Endothelial cell of umbilical vein (primary cell): Measurements from ENCODE around the gene MCM3AP. TPM values are rescaled to one million over a fixed set of nuclear protein-coding genes. Genes with fewer than 3 reads are reported as not detected.

Source experiments
- BruUV-seq: library from RNA; stranded (reverse); fragments of 400-500 nt; replicated peaks from 2 replicates; lab custom pipeline; 2021; lab: Mats Ljungman, UMichigan
- CTCF ChIA-PET: fragments of 300-600, 350-600 bp; sonication (Branson Sonifier 250); formaldehyde crosslinking; loops from one replicate; lab custom pipeline; 2021; ENCODE audit warnings: antibody characterized with exemption, inconsistent platforms; lab: Charles Lee
- POLR2A ChIA-PET: fragments of 300-600, 350-600 bp; sonication (Branson Sonifier 250); formaldehyde crosslinking; loops from one replicate; lab custom pipeline; 2021; ENCODE audit warnings: antibody characterized with exemption, inconsistent platforms; lab: Charles Lee
- DNase-seq: peaks from one replicate; pipeline ENCODE4 v3.0.0-alpha.2; 2011; ENCODE audit warnings: low read depth, low spot score
- FAIRE-seq: peaks from 2 replicates; lab custom pipeline; 2011; peaks lifted over from hg19 to GRCh38; lab: Jason Lieb, UNC
- H2AFZ ChIP-seq: 2 replicates; pipeline ENCODE4 v1.6.0; 2012; ENCODE audit warnings: low read depth, low read length, control low read depth, inconsistent platforms
- H3K27ac ChIP-seq: 2 replicates; pipeline ENCODE4 v1.5.1; 2011; ENCODE audit warnings: low read depth, mild to moderate bottlenecking, control low read depth, low read length, moderate library complexity; ENCODE audit not compliant: insufficient read depth
- H3K27me3 ChIP-seq, 2 experiments: 2 replicates each; pipeline versions ENCODE4 v1.6.0 to v1.6.1; 2011; ENCODE audit warnings: low read length in 2 of 2, mixed read lengths in 1 of 2; ENCODE audit not compliant: control insufficient read depth in 2 of 2, insufficient read depth in 2 of 2
- H3K36me3 ChIP-seq, 2 experiments: 2 replicates in 1 of 2; 3 replicates in 1 of 2; pipeline ENCODE4 v1.5.1; 2011; ENCODE audit warnings: low read length in 2 of 2, mild to moderate bottlenecking in 1 of 2, moderate library complexity in 1 of 2; ENCODE audit not compliant: control insufficient read depth in 2 of 2, insufficient read depth in 2 of 2; ENCODE audit errors: extremely low read depth in 1 of 2
- H3K4me1 ChIP-seq: 3 replicates; pipeline ENCODE4 v1.5.1; 2011; ENCODE audit warnings: mild to moderate bottlenecking, low read length; ENCODE audit not compliant: control insufficient read depth, insufficient read depth; ENCODE audit errors: extremely low read depth
- H3K4me2 ChIP-seq: 2 replicates; pipeline ENCODE4 v1.6.1; 2011; ENCODE audit warnings: low read length, control low read depth, mixed read lengths; ENCODE audit not compliant: insufficient read depth
- H3K4me3 ChIP-seq, 3 experiments: fragments of 200-600 bp in 1 of 3; sonication (generic), shearing (Covaris generic) in 1 of 3; replicated peaks in 1 of 3; 2 replicates each; pipeline ENCODE4 v1.5.1; 2011 to 2016; ENCODE audit warnings: control low read depth in 3 of 3, low read length in 3 of 3, mild to moderate bottlenecking in 2 of 3, inconsistent platforms in 1 of 3, low read depth in 1 of 3, moderate library complexity in 1 of 3; ENCODE audit not compliant: insufficient read depth in 1 of 3
- H3K79me2 ChIP-seq: 2 replicates; pipeline ENCODE4 v1.6.0; 2012; ENCODE audit warnings: low read length, inconsistent platforms; ENCODE audit not compliant: control insufficient read depth, insufficient read depth
- H3K9ac ChIP-seq: replicated peaks from 2 replicates; pipeline ENCODE3; 2011; ENCODE audit warnings: low read length, control low read depth; ENCODE audit not compliant: insufficient read depth; ENCODE audit errors: extremely low read depth
- H3K9me1 ChIP-seq: replicated peaks from 3 replicates; pipeline ENCODE4 v1.6.0; 2011; ENCODE audit warnings: mild to moderate bottlenecking, low read length; ENCODE audit not compliant: control insufficient read depth, insufficient read depth; ENCODE audit errors: extremely low read depth
- H3K9me3 ChIP-seq: replicated peaks from 2 replicates; pipeline ENCODE4 v1.5.1; 2012; ENCODE audit warnings: low read length, inconsistent platforms; ENCODE audit not compliant: control insufficient read depth, insufficient read depth
- H4K20me1 ChIP-seq: replicated peaks from 2 replicates; pipeline ENCODE3; 2011; ENCODE audit warnings: mild to moderate bottlenecking, low read length; ENCODE audit not compliant: control insufficient read depth, insufficient read depth; ENCODE audit errors: extremely low read depth
- EZH2 ChIP-seq: IDR thresholded peaks from 2 replicates; pipeline ENCODE4 v1.6.1; 2012; ENCODE audit warnings: borderline replicate concordance, low read depth, mild to moderate bottlenecking, moderate library complexity, low read length, inconsistent platforms; ENCODE audit not compliant: severe bottlenecking
- FOS ChIP-seq: IDR thresholded peaks from 2 replicates; pipeline ENCODE4 v1.6.1; 2011; ENCODE audit warnings: mild to moderate bottlenecking, low read length, moderate library complexity, borderline replicate concordance; ENCODE audit not compliant: insufficient read depth
- GATA2 ChIP-seq: IDR thresholded peaks from 2 replicates; pipeline ENCODE4 v1.7.0; 2011; ENCODE audit warnings: low read depth, mild to moderate bottlenecking, moderate library complexity, mixed read lengths, low read length; ENCODE audit not compliant: insufficient read length, insufficient read depth
- JUN ChIP-seq: IDR thresholded peaks from 2 replicates; pipeline ENCODE4 v1.6.1; 2011; ENCODE audit warnings: borderline replicate concordance, low read depth; ENCODE audit not compliant: insufficient read length, insufficient read depth
- MYC ChIP-seq: IDR thresholded peaks from one replicate; pipeline ENCODE4 v1.6.1; 2011; ENCODE audit warnings: mild to moderate bottlenecking, low read depth, low read length
- POLR2A ChIP-seq: IDR thresholded peaks from 2 replicates; pipeline ENCODE4 v1.6.1; 2012; ENCODE audit warnings: low read depth, mild to moderate bottlenecking, control low read depth, low read length
- POLR2AphosphoS5 ChIP-seq: IDR thresholded peaks from 2 replicates; pipeline ENCODE4 v1.6.1; 2012; ENCODE audit warnings: low read depth, mild to moderate bottlenecking, control low read depth, low read length, moderate library complexity; ENCODE audit not compliant: insufficient read depth
- dilution Hi-C: fragments of 300-500 bp; cut with MboI; formaldehyde crosslinking; loops from one replicate; pipeline ENCODE4 v1.15.0; 2019; ENCODE audit warnings: low sequenced_read_pairs; ENCODE audit not compliant: extremely low pct_ligation_motif_present
- intact Hi-C: fragments of 100-400 bp; cut with micrococcal nuclease; formaldehyde crosslinking; loops from one replicate; pipeline ENCODE4 v1.10.0; 2022
- polyA plus RNA-seq, 4 experiments: library from polyadenylated mRNA; depleted of rRNA in 3 of 4; stranded (reverse) in 3 of 4; unstranded in 1 of 4; fragments of >200 nt; gene quantifications; 2 replicates each; pipeline versions ENCODE4 v1.2.1 to v1.2.3, GENCODE V29; 2011 to 2012; ENCODE audit warnings: missing spikeins in 1 of 4
- total RNA-seq: library from RNA; stranded (reverse); gene quantifications from 2 replicates; pipeline ENCODE4 v1.2.3, GENCODE V29; 2021
- TF ChIP-seq, protein P1 (sequence below), 2 donors: IDR thresholded peaks; 1 replicate in 1 of 2; 2 replicates in 1 of 2; pipeline ENCODE4 v1.5.1; 2011; ENCODE audit warnings: low read length in 2 of 2, mild to moderate bottlenecking in 2 of 2, moderate library complexity in 2 of 2, control low read depth in 1 of 2, inconsistent platforms in 1 of 2, low read depth in 1 of 2; ENCODE audit not compliant: insufficient read depth in 1 of 2; ENCODE audit errors: extremely low read depth in 1 of 2
- TF ChIP-seq, protein P2 (sequence below): IDR thresholded peaks from 2 replicates; pipeline ENCODE4 v1.6.1; 2011; ENCODE audit not compliant: insufficient read depth, insufficient read length

MCM3AP gene
- total and polyA plus RNA-seq, 2 donors (not counting 3 experiments of a cell fraction or from before 2014, with no cell fraction given): 37.9 to 115 TPM

GRCh38 chr21:46284077-46284644 lies 1.2 kb downstream of the MCM3AP start:
- H3K27me3 ChIP-seq: no peaks in the 10 kb centered on the region
- peak overlapping the region; percentile 13 for H3K27ac ChIP-seq
- H3K36me3 ChIP-seq: peaks cover 0 to 15% of the 10 kb centered on the region in 2 experiments
- no peaks in the 10 kb centered on the region for H4K20me1 ChIP-seq
- FAIRE-seq (no peak), DNase-seq (peak; percentile 51)
- intact Hi-C loops (loop anchor here (2.0 kb wide), 1 partner anchor 55 kb away; the partner anchor contains the start of gene LSS), dilution Hi-C loops (no loop called here)
- H3K79me2 ChIP-seq: peaks cover 50% of the 10 kb centered on the region
- peak overlapping the region; percentile 83 for H3K4me2 ChIP-seq
- no peaks in the 10 kb centered on the region for H3K9me1 ChIP-seq
- H2AFZ ChIP-seq: no peak overlapping the region
- peak overlapping the region in 2 of 3 experiments; percentile 1 to 24 for H3K4me3 ChIP-seq
- TF ChIP-seq, protein P1, sequence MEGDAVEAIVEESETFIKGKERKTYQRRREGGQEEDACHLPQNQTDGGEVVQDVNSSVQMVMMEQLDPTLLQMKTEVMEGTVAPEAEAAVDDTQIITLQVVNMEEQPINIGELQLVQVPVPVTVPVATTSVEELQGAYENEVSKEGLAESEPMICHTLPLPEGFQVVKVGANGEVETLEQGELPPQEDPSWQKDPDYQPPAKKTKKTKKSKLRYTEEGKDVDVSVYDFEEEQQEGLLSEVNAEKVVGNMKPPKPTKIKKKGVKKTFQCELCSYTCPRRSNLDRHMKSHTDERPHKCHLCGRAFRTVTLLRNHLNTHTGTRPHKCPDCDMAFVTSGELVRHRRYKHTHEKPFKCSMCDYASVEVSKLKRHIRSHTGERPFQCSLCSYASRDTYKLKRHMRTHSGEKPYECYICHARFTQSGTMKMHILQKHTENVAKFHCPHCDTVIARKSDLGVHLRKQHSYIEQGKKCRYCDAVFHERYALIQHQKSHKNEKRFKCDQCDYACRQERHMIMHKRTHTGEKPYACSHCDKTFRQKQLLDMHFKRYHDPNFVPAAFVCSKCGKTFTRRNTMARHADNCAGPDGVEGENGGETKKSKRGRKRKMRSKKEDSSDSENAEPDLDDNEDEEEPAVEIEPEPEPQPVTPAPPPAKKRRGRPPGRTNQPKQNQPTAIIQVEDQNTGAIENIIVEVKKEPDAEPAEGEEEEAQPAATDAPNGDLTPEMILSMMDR (IDR thresholded peaks at IDR 0.05; ENCODE audit: extremely low read depth in 1 of 2, insufficient read depth in 1 of 2, low read depth in 1 of 2, low read length in 2 of 2): no peak
- TF ChIP-seq, protein P2, sequence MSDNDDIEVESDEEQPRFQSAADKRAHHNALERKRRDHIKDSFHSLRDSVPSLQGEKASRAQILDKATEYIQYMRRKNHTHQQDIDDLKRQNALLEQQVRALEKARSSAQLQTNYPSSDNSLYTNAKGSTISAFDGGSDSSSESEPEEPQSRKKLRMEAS: no peak
- TF ChIP-seq POLR2A: no peak
- TF ChIP-seq GATA2: no peak
- no peak for TF ChIP-seq MYC
- no peak for TF ChIP-seq EZH2
- no peak for TF ChIP-seq POLR2AphosphoS5
- TF ChIP-seq FOS: no peak
- no peak for TF ChIP-seq JUN
- no TSS peak for BruUV-seq
- POLR2A ChIA-PET: interaction anchor here (1.4 kb wide), 1 partner anchor 39 kb away, joined by 3 read pairs; no protein-coding TSS in a partner anchor
- no peak overlapping the region for H3K9ac ChIP-seq
- H3K4me1 ChIP-seq: peaks cover 33% of the 10 kb centered on the region
- H3K9me3 ChIP-seq: no peaks in the 10 kb centered on the region
- CTCF ChIA-PET: interaction anchor here (0.6 to 3.0 kb wide), 5 partner anchors 27 to 140 kb away, joined by 3 to 14 read pairs (median 4); a partner anchor contains a TSS
